Testis (tissue), 5 donors: Measurements from ENCODE around the gene BOLA2B. TPM values are rescaled to one million over a fixed set of nuclear protein-coding genes. Genes with fewer than 3 reads are reported as not detected.
"Not testable (repeated sequence)": the region's sequence is repeated elsewhere in the genome, so short reads cannot be mapped to it uniquely, and the experiment has no call there.

Source experiments
- DNase-seq: peaks from one replicate; pipeline ENCODE4 v3.0.0-alpha.2; 2019
- H3K27ac ChIP-seq, 2 donors: fragments of 200-600 bp; sonication (generic); one replicate each; pipeline ENCODE4 v1.5.1; 2019
- H3K27me3 ChIP-seq: fragments of 200-600 bp; sonication (generic); one replicate; pipeline ENCODE4 v1.5.1; 2019
- H3K36me3 ChIP-seq: fragments of 200-600 bp; sonication (generic); one replicate; pipeline ENCODE4 v1.5.1; 2017; ENCODE audit warnings: low read depth; ENCODE audit errors: missing control alignments
- H3K4me1 ChIP-seq: fragments of 200-600 bp; sonication (generic); one replicate; pipeline ENCODE4 v1.5.1; 2019
- H3K4me3 ChIP-seq, 2 donors: fragments of 200-600 bp; sonication (generic); one replicate each; pipeline ENCODE4 v1.5.1; 2017 to 2019
- H3K9me3 ChIP-seq: fragments of 200-600 bp; sonication (generic); one replicate; pipeline ENCODE4 v1.5.1; 2017
- WGBS, 2 donors: methylation state at CpG; one replicate each; pipeline ENCODE4 v1.1.5; 2018; 5-methylcytosine and 5-hydroxymethylcytosine counted together
- intact Hi-C: fragments of 100-400 bp; cut with DNase I; formaldehyde crosslinking; loops from one replicate; pipeline ENCODE4 v1.15.1; 2023; ENCODE audit warnings: low total_unique reads
- long read RNA-seq, 2 donors: transcript quantifications; one replicate each; lab custom pipeline, GENCODE V29; 2026
- polyA plus RNA-seq: library from polyadenylated mRNA; stranded (reverse); fragments of 350-450 nt; fragmentation: Illumina TruSeq; extraction: RNeasy Lipid Tissue Mini Kit (QIAGEN cat#74804); gene quantifications from one replicate; pipeline ENCODE4 v1.2.3, GENCODE V29; 2014; ENCODE audit warnings: low read depth, low replicate concordance; ENCODE audit not compliant: insufficient read depth
- total RNA-seq, 2 donors: library from RNA; depleted of rRNA; stranded (reverse); fragments of >200 nt; gene quantifications; one replicate each; pipeline ENCODE4 v1.2.3, GENCODE V29; 2016

BOLA2B gene
- total RNA-seq (100 to 1,000 TPM; 133 to 161 TPM), polyA plus RNA-seq (70.9 TPM)
- long read RNA-seq, donor 1, transcript BOLA2B-201 (3 exons, 1,012 nt), result major isoform, 11 of 51 reads
- long read RNA-seq, donor 1, transcript BOLA2B-202 (2 exons, 307 nt), result minor isoform, 6 of 51 reads
- long read RNA-seq, donor 1, partial matches to known transcripts, result 14 of 51 reads
- long read RNA-seq, donor 1, other reads (novel, unspliced or antisense), result 19 of 51 reads
- long read RNA-seq, donor 2, transcript BOLA2B-201 (3 exons, 1,012 nt), result major isoform, 12 of 14 reads
- long read RNA-seq, donor 2, partial matches to known transcripts, result 0 of 14 reads
- long read RNA-seq, donor 2, other reads (novel, unspliced or antisense), result 0 of 14 reads

GRCh38 chr16:30193615-30194014 lies at the start of gene BOLA2B, which contains the start of gene SLX1A:
TSS of gene BOLA2B (minus strand) at chr16:30193666. CDS start at chr16:30193595, 71 bp downstream.
TSS of gene SLX1A (plus strand) at chr16:30193875. CDS start at chr16:30194085, 210 bp downstream.
- intact Hi-C loops, DNase-seq, H3K27ac ChIP-seq: not testable (repeated sequence)

GRCh38 chr16:30217082-30217481 lies 23.6 kb upstream of the BOLA2B start:
- H3K4me3 ChIP-seq, intact Hi-C loops, H3K36me3 ChIP-seq, H3K27me3 ChIP-seq, H3K4me1 ChIP-seq, H3K27ac ChIP-seq, H3K9me3 ChIP-seq: not testable (repeated sequence)
- WGBS, 2 donors, result 83% methylated on average over 3 of the region's 5 CpGs; no CpG with 5 or more reads in 1 of the 2 donors
- peak; percentile 8 for DNase-seq

More at GRCh38 chr16:30193615-30194014, at the start of gene BOLA2B, which contains the start of gene SLX1A:
- H3K36me3 ChIP-seq, H3K4me1 ChIP-seq, H3K4me3 ChIP-seq, H3K9me3 ChIP-seq, H3K27me3 ChIP-seq: not testable (repeated sequence)
- no CpG with 5 or more reads among the region's 34 CpGs for WGBS, 2 donors

- H3K9me3 ChIP-seq, H3K27ac ChIP-seq, DNase-seq, H3K4me1 ChIP-seq, H3K36me3 ChIP-seq, H3K4me3 ChIP-seq, H3K27me3 ChIP-seq, intact Hi-C loops: not testable (repeated sequence)
- no CpG with 5 or more reads among the region's 4 CpGs for WGBS, 2 donors
Observed at GRCh38 chr16:30211414-30211813, 17.9 kb upstream of the BOLA2B start.

- H3K27ac ChIP-seq, H3K36me3 ChIP-seq, H3K4me3 ChIP-seq, H3K9me3 ChIP-seq, H3K4me1 ChIP-seq, H3K27me3 ChIP-seq, intact Hi-C loops, DNase-seq: not testable (repeated sequence)
- no CpG with 5 or more reads among the region's 6 CpGs for WGBS, 2 donors
Observed at GRCh38 chr16:30209032-30209431, 15.6 kb upstream of the BOLA2B start.

GRCh38 chr16:30207063-30207704 lies 13.7 kb upstream of the BOLA2B start:
- H3K4me1 ChIP-seq, intact Hi-C loops, DNase-seq, H3K4me3 ChIP-seq, H3K9me3 ChIP-seq, H3K27ac ChIP-seq, H3K27me3 ChIP-seq, H3K36me3 ChIP-seq: not testable (repeated sequence)
- WGBS, 2 donors, result 65% methylated on average over 2 of the region's 9 CpGs; no CpG with 5 or more reads in 1 of the 2 donors

- H3K27ac ChIP-seq, DNase-seq, H3K36me3 ChIP-seq, H3K27me3 ChIP-seq, H3K9me3 ChIP-seq, intact Hi-C loops, H3K4me1 ChIP-seq, H3K4me3 ChIP-seq: not testable (repeated sequence)
- no CpG with 5 or more reads among the region's 33 CpGs for WGBS, 2 donors
Observed at GRCh38 chr16:30206252-30206651, 12.8 kb upstream of the BOLA2B start.

- peak; percentile 11 for DNase-seq
- intact Hi-C loops, H3K4me1 ChIP-seq, H3K27ac ChIP-seq, H3K4me3 ChIP-seq, H3K9me3 ChIP-seq, H3K27me3 ChIP-seq, H3K36me3 ChIP-seq: not testable (repeated sequence)
- WGBS, 2 donors, result 2% methylated on average over 22 of the region's 52 CpGs; no CpG with 5 or more reads in 1 of the 2 donors
Observed at GRCh38 chr16:30205541-30206236, 12.2 kb upstream of the BOLA2B start.

GRCh38 chr16:30199608-30200343 lies 6.3 kb upstream of the BOLA2B start:
- H3K27me3 ChIP-seq, H3K4me3 ChIP-seq, DNase-seq, H3K4me1 ChIP-seq, H3K27ac ChIP-seq, H3K9me3 ChIP-seq, intact Hi-C loops, H3K36me3 ChIP-seq: not testable (repeated sequence)
- WGBS, 2 donors, result no CpG with 5 or more reads among the region's 15 CpGs

- H3K4me3 ChIP-seq, H3K36me3 ChIP-seq, DNase-seq, H3K4me1 ChIP-seq, H3K27me3 ChIP-seq, H3K9me3 ChIP-seq, intact Hi-C loops, H3K27ac ChIP-seq: not testable (repeated sequence)
- WGBS, 2 donors, result no CpG with 5 or more reads among the region's 3 CpGs
Observed at GRCh38 chr16:30199049-30199448, 5.6 kb upstream of the BOLA2B start, which contains the start of gene SULT1A3. TSS of gene SULT1A3 (plus strand) at chr16:30199255. CDS start at chr16:30200729, 1,474 bp downstream.

- H3K4me1 ChIP-seq, H3K4me3 ChIP-seq, H3K36me3 ChIP-seq, DNase-seq, H3K9me3 ChIP-seq, H3K27ac ChIP-seq, H3K27me3 ChIP-seq, intact Hi-C loops: not testable (repeated sequence)
- WGBS, 2 donors, result no CpG with 5 or more reads among the region's 2 CpGs
Observed at GRCh38 chr16:30197001-30197400, 3.5 kb upstream of the BOLA2B start.
